ENCODE data around the gene SIPA1L3.

GRCh38 chr19:38073841-38074685, 167.1 kb downstream of the SIPA1L3 start:
- TF ChIP-seq CTCF (conservative IDR thresholded peaks at IDR 0.05 in 1 of 2, IDR thresholded peaks at IDR 0.05 in 1 of 2; ENCODE audit: extremely low read depth in 1 of 2, insufficient read depth in 1 of 2, low read depth in 1 of 2, low read length in 2 of 2): no peak
- no peak for TF ChIP-seq EZH2 (IDR thresholded peaks at IDR 0.05; ENCODE audit: borderline replicate concordance, low read length)

All from mammary epithelial cell (primary cell).